ENCODE results near the gene TUBA4A. TPM values are rescaled to one million over a fixed set of nuclear protein-coding genes. Genes with fewer than 3 reads are reported as not detected.

Gene TUBA4A
- total and polyA plus RNA-seq, 4 donors, result 14.3 to 84.9 (median 58.8) TPM

DNA sequence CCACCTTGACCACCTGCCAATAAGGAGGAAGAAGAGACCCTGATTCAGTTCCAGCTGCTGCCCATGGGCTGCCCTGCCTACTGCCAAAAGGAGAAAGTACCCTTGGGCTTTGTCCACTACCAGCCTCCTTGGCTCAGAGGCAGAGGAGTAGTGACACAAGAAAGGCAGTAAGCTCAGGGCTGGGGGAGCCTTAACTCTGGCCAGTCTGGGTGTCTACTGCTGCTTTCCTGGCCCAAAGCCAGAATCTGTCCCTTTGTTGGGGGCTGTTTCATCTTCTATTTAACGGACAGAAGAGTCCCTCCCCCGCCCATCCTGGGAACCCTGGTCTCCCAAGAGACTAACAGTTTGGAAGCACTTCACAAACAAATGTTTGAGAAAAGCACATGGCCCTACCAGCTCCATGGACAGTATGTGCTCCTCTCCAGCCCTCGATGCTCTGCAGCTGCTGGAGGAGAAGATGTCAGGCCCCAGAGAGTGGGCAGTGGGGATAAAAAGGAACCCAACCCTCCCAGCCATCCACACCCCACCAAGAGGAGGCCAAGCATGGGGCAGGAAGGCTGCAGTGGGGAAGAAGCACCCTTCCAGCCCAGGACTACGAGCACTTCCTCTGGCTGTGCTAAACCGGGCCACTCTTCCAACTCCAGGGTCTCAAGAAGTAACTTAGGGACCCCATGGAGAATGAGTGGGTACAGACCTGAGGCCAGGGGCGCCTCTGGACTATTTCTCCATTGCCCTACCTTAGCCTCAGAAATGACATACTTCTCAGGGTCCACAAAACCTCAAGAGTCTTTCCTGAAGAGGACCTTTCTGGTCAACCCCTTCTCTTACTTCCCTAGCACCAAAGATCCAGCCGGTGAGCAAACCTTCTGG, 25.4 kb downstream of the TUBA4A start:
- Histone ChIP-seq H3K9me3 (ENCODE audit: control insufficient read depth, insufficient read depth, low read length) (no peaks in the 10 kb centered on the region), H3K4me1 (ENCODE audit: control insufficient read depth, insufficient read depth, low read length) (peaks cover 29% of the 10 kb centered on the region), H3K36me3 (ENCODE audit: control insufficient read depth, insufficient read depth, low read length) (peaks cover 48% of the 10 kb centered on the region), H3K4me3 (ENCODE audit: low read depth, low read length) (peak overlapping the region; percentile 98), H3K27me3 (ENCODE audit: control insufficient read depth, insufficient read depth, low read length) (no peaks in the 10 kb centered on the region), H3K27ac (ENCODE audit: low read depth, low read length) (peak overlapping the region; percentile 97)
- DNase-seq (ENCODE audit: low read depth in 4 of 6, low spot score in 6 of 6), result peak in 2 of 6 donors; percentile 5 to 50
- 57% methylated on average over 3 of the region's 7 CpGs for WGBS (ENCODE audit: insufficient coverage)

DNA sequence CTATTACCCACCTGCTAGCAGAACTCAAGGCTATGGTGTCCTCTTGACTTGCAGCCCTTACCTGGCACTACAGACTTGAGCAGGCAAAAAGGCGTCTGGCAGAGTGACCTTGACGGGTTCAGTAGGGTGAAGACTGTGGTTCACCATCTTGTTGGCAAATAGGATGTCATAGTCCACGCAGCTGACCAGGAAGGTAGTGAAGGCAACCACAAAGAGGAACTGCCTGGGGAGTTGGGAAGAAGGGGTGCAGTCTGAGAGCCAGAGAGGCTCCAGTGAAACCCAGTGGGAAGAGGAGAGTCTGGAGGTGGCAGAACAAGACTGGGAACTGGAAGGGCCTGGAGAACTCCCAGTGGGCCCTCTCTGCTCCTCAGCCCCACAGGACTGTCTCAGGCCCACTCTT, 28.4 kb downstream of the TUBA4A start:
- no peak overlapping the region for H3K4me3 ChIP-seq (ENCODE audit: low read depth, low read length)
- H3K9me3 ChIP-seq (ENCODE audit: control insufficient read depth, insufficient read depth, low read length), result no peaks in the 10 kb centered on the region
- WGBS (ENCODE audit: insufficient coverage), result 94% methylated on average over 3 of the region's 3 CpGs
- no peak for DNase-seq (ENCODE audit: low read depth in 4 of 6, low spot score in 6 of 6)
- no peaks in the 10 kb centered on the region for H3K27me3 ChIP-seq (ENCODE audit: control insufficient read depth, insufficient read depth, low read length)
- H3K36me3 ChIP-seq (ENCODE audit: control insufficient read depth, insufficient read depth, low read length), result peaks cover 65% of the 10 kb centered on the region
- no peak overlapping the region for H3K27ac ChIP-seq (ENCODE audit: low read depth, low read length)
- H3K4me1 ChIP-seq (ENCODE audit: control insufficient read depth, insufficient read depth, low read length), result peaks cover 26% of the 10 kb centered on the region

DNA sequence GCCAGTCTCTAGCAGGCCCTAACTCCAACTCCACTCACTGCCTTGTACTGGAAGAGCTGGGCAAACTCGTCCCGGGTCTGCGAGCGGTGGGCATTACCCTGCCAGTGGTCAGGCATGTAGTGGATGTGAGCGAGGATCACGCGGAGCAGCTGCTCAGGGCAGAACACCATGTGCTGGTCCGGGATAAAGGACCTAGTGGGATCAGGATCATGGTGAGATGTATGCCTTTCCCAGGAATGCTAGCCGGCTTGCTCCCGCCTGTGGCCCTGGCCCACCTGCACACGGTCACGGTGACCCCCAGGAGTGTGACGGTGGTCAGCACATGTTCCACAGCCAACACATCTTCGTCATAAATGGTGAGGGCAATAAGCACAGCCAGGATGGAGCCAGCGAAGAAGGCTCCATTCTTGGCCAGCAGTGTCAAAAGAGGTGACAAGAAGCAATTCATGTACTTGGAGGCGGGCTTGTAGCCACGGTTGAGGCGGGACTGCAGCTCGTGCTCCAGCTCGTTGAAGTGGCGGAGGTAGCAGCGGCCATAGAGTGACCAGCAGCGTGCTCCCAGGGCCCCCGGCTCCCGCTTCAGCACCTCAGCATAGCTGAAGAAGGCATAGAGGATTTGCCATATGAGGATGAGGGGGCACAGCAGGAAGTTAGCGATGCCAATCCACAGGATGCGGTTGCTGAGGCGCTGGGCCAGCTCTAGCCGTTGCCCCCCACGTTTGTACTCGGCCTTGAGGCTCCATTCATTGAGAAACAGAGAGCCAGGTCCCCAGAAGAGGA, 29.7 kb downstream of the TUBA4A start:
- DNase-seq (ENCODE audit: low read depth in 4 of 6, low spot score in 6 of 6), result no peak
- H3K27ac ChIP-seq (ENCODE audit: low read depth, low read length), result no peak overlapping the region
- no peaks in the 10 kb centered on the region for H3K9me3 ChIP-seq (ENCODE audit: control insufficient read depth, insufficient read depth, low read length)
- no peaks in the 10 kb centered on the region for H3K27me3 ChIP-seq (ENCODE audit: control insufficient read depth, insufficient read depth, low read length)
- 96% methylated on average over 31 of the region's 31 CpGs for WGBS (ENCODE audit: insufficient coverage)
- peaks cover 76% of the 10 kb centered on the region for H3K36me3 ChIP-seq (ENCODE audit: control insufficient read depth, insufficient read depth, low read length)
- peaks cover 35% of the 10 kb centered on the region for H3K4me1 ChIP-seq (ENCODE audit: control insufficient read depth, insufficient read depth, low read length)
- no peak overlapping the region for H3K4me3 ChIP-seq (ENCODE audit: low read depth, low read length)

DNA sequence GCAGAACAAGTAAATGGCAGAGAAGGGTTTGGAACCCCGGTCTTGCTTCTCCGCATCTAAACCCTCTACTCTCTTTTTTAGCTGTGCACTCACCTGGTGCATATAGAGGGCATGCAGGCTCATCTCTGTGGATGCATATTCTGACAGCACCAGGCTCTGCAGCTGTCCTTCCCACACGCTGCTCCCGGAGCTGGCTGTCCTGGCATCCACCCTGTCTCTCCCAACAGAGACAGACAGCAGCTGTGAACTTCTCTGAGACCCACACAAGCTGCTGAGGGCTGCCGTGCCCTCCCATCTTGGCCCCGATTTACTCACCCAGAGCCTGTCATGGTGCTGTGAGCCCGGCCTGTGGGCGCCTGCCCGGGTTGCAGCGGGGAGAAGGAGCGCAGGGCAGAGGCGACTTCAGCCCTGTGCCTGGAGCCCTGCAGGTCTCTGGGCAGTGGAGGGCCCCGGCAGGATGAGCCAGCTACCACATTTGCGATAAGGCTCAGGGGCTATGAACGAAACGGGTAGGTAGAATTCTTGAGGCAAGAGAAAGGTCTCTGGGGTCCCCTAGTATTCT, 31.7 kb downstream of the TUBA4A start:
- H3K27me3 ChIP-seq (ENCODE audit: control insufficient read depth, insufficient read depth, low read length), result no peaks in the 10 kb centered on the region
- DNase-seq (ENCODE audit: low read depth in 4 of 6, low spot score in 6 of 6), result no peak
- no peaks in the 10 kb centered on the region for H3K9me3 ChIP-seq (ENCODE audit: control insufficient read depth, insufficient read depth, low read length)
- no peak overlapping the region for H3K4me3 ChIP-seq (ENCODE audit: low read depth, low read length)
- H3K4me1 ChIP-seq (ENCODE audit: control insufficient read depth, insufficient read depth, low read length), result peaks cover 39% of the 10 kb centered on the region
- WGBS (ENCODE audit: insufficient coverage), result 92% methylated on average over 14 of the region's 16 CpGs
- H3K36me3 ChIP-seq (ENCODE audit: control insufficient read depth, insufficient read depth, low read length), result peaks cover 74% of the 10 kb centered on the region
- H3K27ac ChIP-seq (ENCODE audit: low read depth, low read length), result no peak overlapping the region

DNA sequence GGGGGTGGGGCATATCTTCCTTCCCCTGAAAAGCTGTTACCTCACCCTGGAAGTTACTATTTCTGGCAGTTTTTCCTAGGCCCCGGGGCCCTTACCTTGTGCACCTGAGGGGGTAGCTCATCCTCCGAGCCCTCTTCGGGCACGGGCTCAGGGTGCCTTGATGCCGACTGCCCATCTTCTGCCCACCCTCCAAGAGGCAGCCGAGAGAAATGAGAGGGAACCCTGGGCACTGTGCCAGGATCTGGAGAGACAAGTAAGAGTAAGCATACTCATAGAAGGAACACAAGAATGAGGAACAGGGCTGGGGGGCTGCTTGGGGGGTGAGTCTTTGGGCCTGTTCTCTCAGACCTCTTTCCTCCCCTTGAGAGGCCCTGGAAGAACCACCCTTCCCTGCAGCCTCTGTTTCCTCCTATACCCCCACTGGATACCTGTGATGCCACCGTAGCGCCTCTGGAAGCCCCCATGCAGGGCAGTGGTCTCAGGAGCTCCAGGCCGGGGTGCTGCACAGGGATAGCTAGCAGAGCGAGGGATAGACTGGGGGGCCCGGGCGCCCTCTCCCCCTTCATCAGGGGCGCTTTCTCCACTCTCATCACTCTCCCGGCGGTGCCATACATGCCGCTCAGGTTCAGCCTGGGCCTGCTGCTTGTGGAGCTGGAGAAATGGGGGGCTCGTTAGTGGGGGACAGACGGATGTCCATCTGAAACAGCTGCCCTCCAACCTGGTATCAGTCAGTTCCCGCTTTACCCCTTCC, 32.9 kb downstream of the TUBA4A start:
- WGBS (ENCODE audit: insufficient coverage), result 100% methylated on average over 4 of the region's 19 CpGs
- Histone ChIP-seq H3K27ac (ENCODE audit: low read depth, low read length) (no peak overlapping the region), H3K36me3 (ENCODE audit: control insufficient read depth, insufficient read depth, low read length) (peaks cover 75% of the 10 kb centered on the region), H3K4me1 (ENCODE audit: control insufficient read depth, insufficient read depth, low read length) (peaks cover 50% of the 10 kb centered on the region), H3K27me3 (ENCODE audit: control insufficient read depth, insufficient read depth, low read length) (no peaks in the 10 kb centered on the region), H3K4me3 (ENCODE audit: low read depth, low read length) (no peak overlapping the region), H3K9me3 (ENCODE audit: control insufficient read depth, insufficient read depth, low read length) (no peaks in the 10 kb centered on the region)
- DNase-seq (ENCODE audit: low read depth in 4 of 6, low spot score in 6 of 6), result no peak

DNA sequence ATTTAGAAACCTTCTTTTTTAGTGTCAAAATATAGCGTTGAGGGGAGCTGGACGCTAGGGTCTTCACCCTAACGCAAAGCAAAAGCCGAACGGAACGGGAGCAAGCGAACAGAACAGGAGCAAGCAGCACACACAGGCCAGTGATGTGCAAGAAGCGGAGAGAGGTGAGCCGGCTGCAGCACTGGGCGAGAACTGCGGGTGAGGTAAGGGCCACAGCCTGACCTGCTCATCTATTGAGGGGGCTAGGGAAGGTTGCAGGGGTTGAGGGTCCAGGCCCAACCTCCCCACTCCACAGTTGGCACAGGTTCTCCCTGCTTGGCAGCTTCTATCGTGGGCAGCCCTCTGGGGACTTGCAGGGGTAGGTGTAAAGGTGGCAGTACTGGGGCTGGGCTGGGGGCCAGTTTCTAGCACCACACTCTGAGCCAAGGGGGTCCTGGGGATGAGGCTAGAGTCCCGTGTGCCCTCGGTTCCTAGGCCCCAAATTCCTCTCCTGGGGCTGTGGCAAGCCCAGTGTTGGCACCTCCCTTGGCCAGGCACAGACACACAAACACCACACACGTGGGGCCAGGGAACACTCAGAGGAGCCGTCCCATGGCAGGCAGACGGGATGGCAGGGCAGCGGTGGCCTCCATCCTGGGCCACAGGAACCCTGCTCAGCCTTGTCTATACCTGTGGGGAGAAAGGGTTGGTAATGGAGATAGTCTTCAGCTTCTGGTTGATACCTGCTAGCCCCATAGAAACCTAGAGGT, 33.8 kb downstream of the TUBA4A start:
- Histone ChIP-seq H3K27ac (ENCODE audit: low read depth, low read length) (peak overlapping the region; percentile 97), H3K27me3 (ENCODE audit: control insufficient read depth, insufficient read depth, low read length) (no peaks in the 10 kb centered on the region), H3K4me3 (ENCODE audit: low read depth, low read length) (no peak overlapping the region), H3K9me3 (ENCODE audit: control insufficient read depth, insufficient read depth, low read length) (no peaks in the 10 kb centered on the region), H3K4me1 (ENCODE audit: control insufficient read depth, insufficient read depth, low read length) (peaks cover 51% of the 10 kb centered on the region), H3K36me3 (ENCODE audit: control insufficient read depth, insufficient read depth, low read length) (peaks cover 72% of the 10 kb centered on the region)
- no peak for DNase-seq (ENCODE audit: low read depth in 4 of 6, low spot score in 6 of 6)
- WGBS (ENCODE audit: insufficient coverage), result 88% methylated on average over 14 of the region's 18 CpGs

DNA sequence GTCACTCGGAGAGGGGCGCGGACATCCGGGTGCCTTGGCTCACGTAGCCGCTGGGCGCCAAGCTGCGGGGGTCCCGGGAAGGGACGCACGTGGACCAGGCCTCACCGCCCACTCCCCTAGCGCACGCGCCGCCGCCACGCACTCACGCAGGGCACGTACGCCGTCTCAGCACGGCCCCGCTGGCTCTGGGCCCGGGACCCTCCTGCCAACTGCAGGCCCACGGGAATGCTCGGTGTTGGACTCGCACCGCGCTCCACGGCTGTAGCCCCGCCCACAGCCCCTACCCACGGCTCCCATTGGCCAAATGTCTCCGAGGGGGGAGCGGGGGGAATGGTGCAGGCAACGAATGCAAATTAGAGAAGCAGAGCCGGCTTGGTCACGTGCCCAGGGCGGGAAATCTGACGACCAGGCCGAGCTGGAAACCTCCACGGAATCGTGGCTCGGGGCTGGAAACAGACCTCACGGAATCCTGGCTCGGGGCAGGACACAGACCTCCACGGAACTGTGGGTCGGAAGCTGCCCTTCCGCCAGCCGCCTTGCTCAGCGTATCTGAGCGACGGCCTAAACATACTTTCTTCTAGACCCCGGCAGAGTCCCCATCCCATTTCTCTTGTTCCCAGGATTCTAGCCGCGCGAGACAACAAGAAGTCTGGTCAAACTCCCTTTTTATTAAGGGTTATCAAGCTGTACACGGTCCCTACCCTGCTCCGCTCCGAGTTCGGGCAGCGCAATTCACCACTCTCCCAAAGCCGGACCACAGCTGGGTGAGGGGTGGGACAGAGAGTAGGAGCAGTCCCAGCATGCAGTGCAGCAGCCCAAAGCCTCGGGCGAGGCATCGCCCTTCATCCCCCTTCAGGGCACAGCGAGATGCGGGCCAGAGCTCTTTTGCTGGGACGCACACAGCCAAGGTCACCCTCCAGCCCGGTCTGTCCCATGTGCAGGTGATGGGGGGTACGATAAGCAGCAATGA, 34.7 kb downstream of the TUBA4A start, which contains the start of gene ABCB6:
TSS of gene ABCB6 (minus strand) at position 227 of the 970 bp plus-strand sequence. CDS start 285 bp downstream, outside the sequence.
- Histone ChIP-seq H3K27me3 (ENCODE audit: control insufficient read depth, insufficient read depth, low read length) (no peaks in the 10 kb centered on the region), H3K36me3 (ENCODE audit: control insufficient read depth, insufficient read depth, low read length) (peaks cover 71% of the 10 kb centered on the region), H3K4me1 (ENCODE audit: control insufficient read depth, insufficient read depth, low read length) (peaks cover 51% of the 10 kb centered on the region), H3K4me3 (ENCODE audit: low read depth, low read length) (peak within 1 kb of the TSS; percentile 64), H3K27ac (ENCODE audit: low read depth, low read length) (peak within 1 kb of the TSS; percentile 97), H3K9me3 (ENCODE audit: control insufficient read depth, insufficient read depth, low read length) (no peaks in the 10 kb centered on the region)
- under 1% methylated on average over 61 of the region's 71 CpGs for WGBS (ENCODE audit: insufficient coverage)
- DNase-seq (ENCODE audit: low read depth in 4 of 6, low spot score in 6 of 6), result peak; percentile 90 to 99 (median 96)

DNA sequence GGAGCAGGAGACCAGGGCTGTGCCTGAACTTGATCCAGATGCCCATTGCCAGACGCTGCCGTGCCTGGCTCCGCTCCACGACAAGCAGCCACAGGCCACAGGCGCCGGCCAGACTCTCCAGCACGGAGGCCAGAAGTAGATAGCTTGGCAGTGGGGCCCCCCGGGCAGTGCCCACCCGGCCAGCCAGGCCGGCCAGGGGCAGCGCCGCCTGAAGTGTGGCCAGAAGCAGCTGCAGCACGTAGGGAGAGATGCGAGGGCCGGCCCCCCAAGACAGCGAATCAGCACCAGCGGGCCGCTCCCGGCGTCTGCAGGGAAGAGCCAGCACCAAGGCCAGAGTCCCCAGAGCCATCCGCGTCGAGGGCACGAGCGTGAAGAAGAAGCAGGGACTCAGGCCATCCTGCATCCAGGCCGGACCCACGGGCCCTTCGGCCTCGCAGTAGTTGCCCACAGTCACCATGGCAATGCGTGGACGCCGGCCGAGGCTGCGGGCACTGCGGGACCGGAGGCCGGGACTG, 35.4 kb downstream of the TUBA4A start:
- H3K4me3 ChIP-seq (ENCODE audit: low read depth, low read length), result peak overlapping the region; percentile 64
- no peaks in the 10 kb centered on the region for H3K27me3 ChIP-seq (ENCODE audit: control insufficient read depth, insufficient read depth, low read length)
- WGBS (ENCODE audit: insufficient coverage), result under 1% methylated on average over 37 of the region's 37 CpGs
- H3K27ac ChIP-seq (ENCODE audit: low read depth, low read length), result peak overlapping the region; percentile 97
- peaks cover 51% of the 10 kb centered on the region for H3K4me1 ChIP-seq (ENCODE audit: control insufficient read depth, insufficient read depth, low read length)
- DNase-seq (ENCODE audit: low read depth in 4 of 6, low spot score in 6 of 6), result peak in 3 of 6 donors; percentile 59 to 67 (median 61)
- H3K36me3 ChIP-seq (ENCODE audit: control insufficient read depth, insufficient read depth, low read length), result peaks cover 71% of the 10 kb centered on the region
- no peaks in the 10 kb centered on the region for H3K9me3 ChIP-seq (ENCODE audit: control insufficient read depth, insufficient read depth, low read length)

Measured in spinal cord (tissue), 10 donors.